ENCODE results near the gene SPATS1.

GRCh38 chr6:44302856-44303255, 39.6 kb upstream of the SPATS1 start:
- TF ChIP-seq CREB5 (CRISPR knock-in tag; IDR thresholded peaks at IDR 0.05; ENCODE audit: low read depth) (no peak), TSHZ2 (CRISPR knock-in tag; IDR thresholded peaks at IDR 0.05) (no peak), ZFP30 (CRISPR knock-in tag; IDR thresholded peaks at IDR 0.05) (no peak), RARB (CRISPR knock-in tag; IDR thresholded peaks at IDR 0.05) (no peak), GLIS3 (CRISPR knock-in tag; IDR thresholded peaks at IDR 0.05) (no peak), CSRNP3 (CRISPR knock-in tag; IDR thresholded peaks at IDR 0.05) (no peak), PATZ1 (CRISPR knock-in tag; IDR thresholded peaks at IDR 0.05; ENCODE audit: borderline replicate concordance) (no peak), ZNF565 (CRISPR knock-in tag; conservative IDR thresholded peaks at IDR 0.05; ENCODE audit: low read depth) (no peak), ZNF8 (CRISPR knock-in tag; IDR thresholded peaks at IDR 0.05) (no peak), ZFP3 (CRISPR knock-in tag; IDR thresholded peaks at IDR 0.05) (no peak), OSR1 (CRISPR knock-in tag; IDR thresholded peaks at IDR 0.05) (no peak), POU6F1 (CRISPR knock-in tag; IDR thresholded peaks at IDR 0.05; ENCODE audit: borderline replicate concordance, low read depth) (no peak), ISL1 (CRISPR knock-in tag; IDR thresholded peaks at IDR 0.05) (no peak)

All from SK-N-SH treated with all-trans-retinoic acid at 6 μM for 48 hours (cell line).